ENCODE measurements around the gene NFIX.

The NFIX gene

DNA sequence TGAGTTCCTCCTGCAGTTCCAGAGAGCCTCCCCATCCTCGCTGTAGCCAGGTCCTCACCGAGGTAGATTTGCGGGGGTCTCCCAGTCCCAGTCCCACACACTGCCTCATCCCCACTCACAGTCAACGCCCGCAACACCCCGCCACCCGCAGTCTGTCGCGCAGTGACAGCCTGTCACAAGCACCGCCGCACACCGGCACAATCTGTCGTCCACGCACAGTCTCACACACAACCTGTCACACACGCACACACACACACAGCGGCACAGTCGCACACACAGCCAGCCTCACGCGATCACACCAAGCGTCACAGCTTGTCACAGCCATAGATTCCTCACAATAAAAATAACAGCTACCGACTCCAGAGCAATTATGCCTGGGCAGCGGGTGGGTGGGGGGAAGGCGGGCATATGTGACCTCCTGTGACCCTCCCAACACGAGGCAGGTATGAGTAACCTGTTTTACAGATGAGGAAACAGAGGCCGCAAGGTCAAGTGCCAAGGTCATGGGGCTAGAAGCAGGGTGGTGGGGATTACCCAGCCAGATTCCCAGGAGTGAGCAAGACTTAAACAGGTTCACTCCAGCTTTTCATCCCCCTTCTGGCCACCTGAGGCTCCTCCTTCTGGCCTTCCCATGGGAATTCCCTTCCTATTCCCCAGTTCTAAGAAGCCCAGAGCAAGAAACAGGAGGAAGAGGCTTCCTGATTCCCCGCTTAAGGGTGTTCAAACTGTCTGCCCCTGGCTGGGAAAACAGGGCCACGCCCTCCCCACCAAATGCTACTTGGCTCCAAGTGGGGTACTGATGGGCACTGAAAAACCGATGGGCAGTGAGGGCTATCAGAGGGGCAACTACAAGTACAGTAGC, 13.9 kb downstream of the NFIX start:
- DNase-seq (ENCODE audit: low read depth), result no peak

DNA sequence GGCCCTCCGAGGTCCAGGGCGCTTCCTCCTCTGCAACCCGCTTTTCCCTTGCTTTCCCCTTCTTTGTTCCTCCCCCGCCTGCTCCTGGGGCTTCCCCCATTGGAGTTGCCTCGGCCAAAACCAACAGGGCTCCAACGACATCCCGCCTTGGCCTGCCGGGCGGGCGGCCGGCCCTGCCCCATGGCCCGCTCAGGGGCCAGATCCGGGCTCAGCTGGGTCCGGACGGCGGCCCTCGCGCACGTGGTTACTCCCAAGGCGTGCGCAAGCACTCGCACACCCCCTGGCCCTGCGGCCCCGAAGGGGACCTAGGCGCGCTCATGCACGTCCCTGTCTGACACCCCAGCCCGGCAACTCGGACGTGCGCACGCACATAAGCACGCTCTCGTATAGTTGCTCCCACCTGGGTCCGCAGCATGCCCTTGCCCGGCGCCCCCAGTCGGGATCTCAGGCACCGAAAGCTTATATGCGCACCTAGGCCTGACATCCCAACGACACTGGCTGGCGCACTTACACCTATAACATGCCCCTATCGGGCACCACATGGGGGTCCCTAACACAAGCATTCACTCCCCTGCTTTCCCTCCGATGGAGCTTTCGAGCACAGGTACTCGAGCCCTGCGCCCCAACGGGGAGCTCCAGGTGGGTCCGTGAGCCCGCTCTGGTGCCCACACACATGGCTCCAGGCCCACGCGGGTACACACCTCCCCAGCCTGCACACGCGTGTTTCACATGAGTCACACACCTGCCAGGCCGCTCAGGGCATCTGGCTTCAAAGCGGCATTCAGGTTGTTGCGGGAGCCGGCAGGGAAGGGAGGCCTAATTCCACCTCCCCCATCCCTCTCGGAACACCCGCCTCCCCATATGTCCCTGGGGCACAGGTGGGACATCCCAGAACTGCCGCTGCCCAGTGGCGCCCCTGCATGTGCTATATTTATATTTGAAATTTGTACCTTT, 15.0 kb downstream of the NFIX start:
- no peak for DNase-seq (ENCODE audit: low read depth)

DNA sequence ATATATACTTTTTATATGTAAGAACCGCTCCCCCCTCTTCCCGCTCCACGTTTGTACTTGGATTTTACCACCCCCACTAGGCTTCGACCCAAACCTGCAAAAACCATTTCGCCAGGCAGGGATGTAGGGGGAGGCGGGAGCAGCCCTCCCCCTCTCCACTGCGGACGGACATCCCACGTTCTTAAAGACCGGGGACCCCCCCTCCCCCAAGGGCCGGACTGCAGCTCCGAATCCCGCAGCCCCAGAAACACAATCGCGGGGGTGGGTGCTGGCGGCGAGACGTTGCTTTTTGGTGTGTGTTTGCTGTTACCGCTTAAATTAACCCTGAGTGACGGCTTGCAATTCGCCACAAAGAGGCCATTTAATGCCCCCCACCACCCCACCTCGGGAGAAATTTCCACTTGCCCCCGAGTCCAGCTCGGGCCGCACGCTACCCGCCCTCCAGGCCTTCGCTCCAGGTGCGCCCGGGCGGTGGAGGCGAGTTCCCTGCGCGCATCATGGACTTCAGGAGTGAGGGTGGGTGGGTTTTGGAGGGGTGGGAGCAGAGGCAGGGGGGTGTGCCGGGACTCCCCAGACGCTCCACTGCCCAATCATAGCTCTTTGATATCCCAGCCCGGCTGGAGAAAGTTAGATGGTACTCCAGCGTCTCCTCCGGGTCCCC, 15.8 kb downstream of the NFIX start:
- DNase-seq (ENCODE audit: low read depth), result no peak

DNA sequence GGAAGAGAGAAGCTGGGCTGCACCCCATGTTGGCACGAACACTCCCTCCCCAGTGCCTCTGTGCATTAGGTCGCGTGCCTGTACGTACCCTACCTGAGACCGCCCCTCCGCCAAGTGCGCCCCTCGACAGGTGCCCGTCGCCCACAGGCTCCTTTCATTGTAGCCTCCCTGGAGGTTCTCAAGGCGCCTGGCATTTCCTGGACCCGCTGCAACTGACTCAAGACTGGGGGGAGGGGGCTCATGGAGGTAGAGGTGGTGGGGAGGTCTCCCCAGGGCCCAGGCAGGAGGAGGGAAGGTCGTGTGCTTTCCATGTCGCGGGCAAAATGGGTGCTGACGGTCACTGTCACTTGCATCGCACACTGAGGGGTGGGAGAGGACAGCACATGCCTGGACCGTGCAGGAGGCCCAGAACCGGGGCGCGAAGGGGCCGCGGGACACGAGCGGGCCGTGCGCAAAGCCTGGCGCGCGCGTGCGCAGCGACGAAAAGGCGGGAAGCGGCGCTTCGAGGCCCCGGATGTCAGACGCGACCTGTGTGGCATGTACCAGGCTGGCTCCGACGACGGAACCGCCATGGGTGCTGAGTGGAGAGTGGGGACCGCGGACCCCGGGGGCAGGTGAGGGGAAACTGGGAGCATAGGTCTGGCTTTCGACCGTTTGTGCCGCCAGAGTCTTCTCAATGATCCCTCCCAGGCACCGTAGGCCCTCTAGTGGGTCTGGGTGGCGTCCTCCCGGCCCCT, 16.5 kb downstream of the NFIX start:
- no peak for DNase-seq (ENCODE audit: low read depth)

- DNase-seq (ENCODE audit: low read depth), result no peak
These were observed 17.1 kb downstream of the NFIX start for GRCh38 chr19:13012390-13012689.

GRCh38 chr19:13012690-13013608, 17.7 kb downstream of the NFIX start:
- DNase-seq (ENCODE audit: low read depth), result peak; percentile 45

DNA sequence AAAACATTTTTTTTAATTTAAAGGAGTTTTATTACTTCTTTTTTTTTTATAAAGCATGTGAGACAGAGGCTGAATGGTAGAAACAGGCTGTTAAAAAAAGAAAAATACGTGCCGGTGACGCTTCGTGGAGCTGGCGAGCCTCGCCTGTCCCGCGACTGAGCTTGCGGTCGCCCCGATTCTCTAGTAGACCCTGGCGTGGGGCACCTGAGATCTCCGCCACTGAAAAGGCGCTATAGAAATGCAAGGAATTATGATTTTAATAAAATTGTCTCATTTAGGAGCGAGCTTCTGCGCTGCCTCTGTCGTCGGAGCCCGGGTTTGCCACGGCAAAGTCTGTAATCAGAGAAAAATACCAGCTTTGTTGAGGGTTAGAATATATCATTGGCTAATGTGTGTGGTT, 18.4 kb downstream of the NFIX start:
- no peak for DNase-seq (ENCODE audit: low read depth)

GRCh38 chr19:13014101-13014920, 19.0 kb downstream of the NFIX start:
- DNase-seq (ENCODE audit: low read depth), result no peak

- DNase-seq (ENCODE audit: low read depth), result no peak
These were observed 19.6 kb downstream of the NFIX start for GRCh38 chr19:13014921-13015280.

- DNase-seq (ENCODE audit: low read depth), result no peak
These were observed 20.3 kb downstream of the NFIX start for GRCh38 chr19:13015361-13016223.

DNA sequence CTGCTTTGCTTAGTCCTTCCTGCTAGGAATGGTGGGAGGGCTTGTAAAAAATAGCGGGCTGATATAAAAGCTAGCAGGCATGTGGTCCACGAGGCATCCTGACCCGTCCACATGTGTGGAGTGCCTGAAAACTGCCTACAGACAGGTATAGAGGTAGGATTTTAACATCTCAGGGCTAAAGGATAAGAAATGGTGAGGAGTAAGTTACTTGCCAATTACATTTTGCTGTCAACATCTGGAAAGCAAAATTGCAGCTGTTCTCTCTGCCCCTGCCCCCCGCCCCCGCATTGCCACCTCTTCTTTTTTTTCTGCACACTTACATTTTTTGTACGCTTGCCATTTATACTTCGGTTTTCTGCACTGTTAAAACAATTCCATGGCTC, 21.0 kb downstream of the NFIX start:
- no peak for DNase-seq (ENCODE audit: low read depth)

- no peak for DNase-seq (ENCODE audit: low read depth)
These were observed 21.5 kb downstream of the NFIX start for GRCh38 chr19:13016628-13017305.

- no peak for DNase-seq (ENCODE audit: low read depth)
These were observed 22.2 kb downstream of the NFIX start for GRCh38 chr19:13017306-13018034.

- no peak for DNase-seq (ENCODE audit: low read depth)
These were observed 23.0 kb downstream of the NFIX start for GRCh38 chr19:13018035-13018914.

- no peak for DNase-seq (ENCODE audit: low read depth)
These were observed 24.1 kb downstream of the NFIX start for GRCh38 chr19:13019332-13019731.

DNA sequence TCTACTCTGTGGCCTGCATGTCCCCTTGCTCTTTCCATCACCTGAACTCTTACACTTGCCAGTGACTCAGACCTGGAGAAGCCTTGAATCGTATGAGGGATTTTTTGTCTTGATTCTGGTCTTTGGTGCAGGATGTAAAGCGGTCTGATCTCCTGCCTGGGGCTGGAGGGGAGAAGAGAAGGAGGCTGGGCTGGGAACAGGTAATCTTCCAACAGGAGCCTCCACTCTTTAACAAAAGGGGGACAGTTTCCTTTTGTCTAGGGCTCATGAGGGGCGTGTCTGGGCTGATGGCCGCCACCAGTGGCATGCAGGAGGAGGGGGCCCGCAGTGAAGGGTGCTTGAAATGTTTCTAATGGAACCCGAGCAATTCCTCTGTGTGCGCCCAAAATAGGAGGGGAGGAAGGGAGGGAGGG, 24.7 kb downstream of the NFIX start:
- DNase-seq (ENCODE audit: low read depth), result no peak

All from amniotic epithelial cell (primary cell).